ENCODE results near the gene SERPINB5.

DNA sequence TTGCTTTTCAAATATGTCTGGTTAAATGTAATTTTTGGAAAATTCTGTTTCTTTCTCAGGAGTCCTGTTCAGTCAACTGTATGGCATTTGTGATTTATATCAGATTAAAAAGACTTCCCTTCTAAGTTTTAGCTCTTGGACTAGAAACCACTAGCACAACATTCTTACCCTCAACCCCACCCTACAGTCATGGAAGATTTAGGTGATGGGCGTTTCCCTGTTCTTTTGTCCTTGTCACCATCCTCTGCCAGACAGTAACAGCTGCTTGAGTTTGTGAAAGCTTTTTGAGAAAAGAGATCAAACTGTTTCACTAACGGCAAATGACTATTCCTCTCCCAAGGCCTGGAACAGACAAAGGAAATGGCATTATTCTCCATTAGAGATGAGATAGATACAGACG is 31.8 kb downstream of the SERPINB5 start:
- TF ChIP-seq, protein P1, sequence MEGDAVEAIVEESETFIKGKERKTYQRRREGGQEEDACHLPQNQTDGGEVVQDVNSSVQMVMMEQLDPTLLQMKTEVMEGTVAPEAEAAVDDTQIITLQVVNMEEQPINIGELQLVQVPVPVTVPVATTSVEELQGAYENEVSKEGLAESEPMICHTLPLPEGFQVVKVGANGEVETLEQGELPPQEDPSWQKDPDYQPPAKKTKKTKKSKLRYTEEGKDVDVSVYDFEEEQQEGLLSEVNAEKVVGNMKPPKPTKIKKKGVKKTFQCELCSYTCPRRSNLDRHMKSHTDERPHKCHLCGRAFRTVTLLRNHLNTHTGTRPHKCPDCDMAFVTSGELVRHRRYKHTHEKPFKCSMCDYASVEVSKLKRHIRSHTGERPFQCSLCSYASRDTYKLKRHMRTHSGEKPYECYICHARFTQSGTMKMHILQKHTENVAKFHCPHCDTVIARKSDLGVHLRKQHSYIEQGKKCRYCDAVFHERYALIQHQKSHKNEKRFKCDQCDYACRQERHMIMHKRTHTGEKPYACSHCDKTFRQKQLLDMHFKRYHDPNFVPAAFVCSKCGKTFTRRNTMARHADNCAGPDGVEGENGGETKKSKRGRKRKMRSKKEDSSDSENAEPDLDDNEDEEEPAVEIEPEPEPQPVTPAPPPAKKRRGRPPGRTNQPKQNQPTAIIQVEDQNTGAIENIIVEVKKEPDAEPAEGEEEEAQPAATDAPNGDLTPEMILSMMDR (IDR thresholded peaks at IDR 0.05; ENCODE audit: insufficient read depth, low read length, poor library complexity, severe bottlenecking), result no peak
- TF ChIP-seq EZH2phosphoT487 (conservative IDR thresholded peaks at IDR 0.05; ENCODE audit: low read length), result no peak

Measured in SU-DHL-6 (cell line).